K562 (cell line): ENCODE results near the gene CLCN4. TPM values are rescaled to one million over a fixed set of nuclear protein-coding genes. Genes with fewer than 3 reads are reported as not detected.

Source experiments
- ATAC-seq: fragments of 200-7000 bp; cut with Tn5 transposase; 3 replicates; pipeline ENCODE4 v1.9.1; 2020; ENCODE audit warnings: moderate library complexity
- BruUV-seq: library from RNA; stranded (reverse); fragments of 400-500 nt; replicated peaks from 2 replicates; lab custom pipeline; 2021; lab: Mats Ljungman, UMichigan
- CTCF ChIA-PET: fragments of 300-600 bp; formaldehyde crosslinking; extraction: SDS; loops from one replicate; lab custom pipeline; 2021; ENCODE audit warnings: low intra/inter-chr PET ratio; lab: Yijun Ruan, JAX
- POLR2A ChIA-PET: fragments of 300-600, 350-650 bp; sonication (Branson Sonifier 250); formaldehyde crosslinking; extraction: SDS; loops from one replicate; lab custom pipeline; 2021; ENCODE audit warnings: antibody characterized with exemption, inconsistent platforms; lab: Yijun Ruan, JAX
- DNase-seq, 4 experiments: peaks; one replicate each; pipeline versions ENCODE4 v3.0.0 to v3.0.0-alpha.2; 2011 to 2018; ENCODE audit warnings: low spot score in 3 of 4, mixed read lengths in 3 of 4; ENCODE audit errors: extremely low read depth in 1 of 4
- FAIRE-seq: peaks from 2 replicates; lab custom pipeline; 2011; peaks lifted over from hg19 to GRCh38; lab: Jason Lieb, UNC
- H2AFZ ChIP-seq: 2 replicates; pipeline ENCODE4 v1.6.0; 2011; ENCODE audit warnings: low read depth, low read length, control low read depth, inconsistent platforms
- H3K27ac ChIP-seq: fragments of 200-600 bp; 3 replicates; pipeline ENCODE4 v1.8.0; 2011; ENCODE audit warnings: low read depth, mild to moderate bottlenecking, control low read depth, inconsistent platforms, low read length, moderate library complexity, mixed read lengths; ENCODE audit errors: extremely low read depth
- H3K27me3 ChIP-seq, 2 experiments: fragments of 300-600 bp in 1 of 2; 2 replicates in 1 of 2; 3 replicates in 1 of 2; pipeline versions ENCODE4 v1.6.0 to v1.8.0; 2011; ENCODE audit warnings: inconsistent platforms in 2 of 2, low read length in 2 of 2, mild to moderate bottlenecking in 1 of 2, mixed read lengths in 1 of 2, moderate library complexity in 1 of 2; ENCODE audit not compliant: control insufficient read depth in 2 of 2, insufficient read depth in 2 of 2
- H3K36me3 ChIP-seq: fragments of 300-600 bp; 3 replicates; pipeline ENCODE4 v1.8.0; 2011; ENCODE audit warnings: mild to moderate bottlenecking, low read length, inconsistent platforms; ENCODE audit not compliant: control insufficient read depth, insufficient read depth
- H3K4me1 ChIP-seq, 2 experiments: fragments of 200-600 bp in 1 of 2; replicated peaks in 1 of 2; 2 replicates in 1 of 2; 3 replicates in 1 of 2; pipeline versions ENCODE4 v1.5.1 to v1.8.0; 2011; ENCODE audit warnings: inconsistent platforms in 2 of 2, low read length in 2 of 2, mild to moderate bottlenecking in 1 of 2, mixed read lengths in 1 of 2, moderate library complexity in 1 of 2; ENCODE audit not compliant: control insufficient read depth in 2 of 2, insufficient read depth in 2 of 2
- H3K4me2 ChIP-seq: 2 replicates; pipeline ENCODE4 v1.6.1; 2011; ENCODE audit warnings: low read length, control low read depth, inconsistent platforms, mixed read lengths; ENCODE audit not compliant: insufficient read depth
- H3K4me3 ChIP-seq: fragments of 200-600 bp; sonication (generic), shearing (Covaris generic); 2 replicates; pipeline ENCODE4 v1.5.1; 2016; ENCODE audit warnings: control low read depth, inconsistent platforms
- H3K79me2 ChIP-seq: fragments of 200-600 bp; 3 replicates; pipeline ENCODE4 v1.8.0; 2011; ENCODE audit warnings: low read length, inconsistent platforms; ENCODE audit not compliant: control insufficient read depth, insufficient read depth
- H3K9ac ChIP-seq, 2 experiments: 2 replicates each; pipeline versions ENCODE4 v1.6.0 to v1.6.1; 2011; ENCODE audit warnings: low read depth in 2 of 2, low read length in 2 of 2, control low read depth in 1 of 2, inconsistent platforms in 1 of 2, mild to moderate bottlenecking in 1 of 2, mixed read lengths in 1 of 2; ENCODE audit not compliant: insufficient read depth in 1 of 2
- H3K9me1 ChIP-seq: one replicate; pipeline ENCODE4 v1.6.0; 2011; ENCODE audit warnings: inconsistent platforms, mild to moderate bottlenecking, low read length, moderate library complexity; ENCODE audit not compliant: control insufficient read depth, insufficient read depth
- H3K9me3 ChIP-seq: replicated peaks from 2 replicates; pipeline ENCODE4 v1.5.1; 2011; ENCODE audit warnings: low read depth, low read length, inconsistent platforms; ENCODE audit not compliant: control insufficient read depth, insufficient read depth
- H4K20me1 ChIP-seq: replicated peaks from 2 replicates; pipeline ENCODE4 v1.6.1; 2011; ENCODE audit warnings: low read length, inconsistent platforms, mixed read lengths; ENCODE audit not compliant: control insufficient read depth, insufficient read depth
- E2F6 ChIP-seq, 2 experiments: IDR thresholded peaks; 2 replicates each; pipeline ENCODE4 v1.6.1; 2011; ENCODE audit warnings: borderline replicate concordance in 1 of 2, control low read depth in 1 of 2, low read depth in 1 of 2, low read length in 1 of 2, mild to moderate bottlenecking in 1 of 2, mixed read lengths in 1 of 2, moderate library complexity in 1 of 2; ENCODE audit not compliant: insufficient read depth in 1 of 2, insufficient read length in 1 of 2, poor library complexity in 1 of 2, severe bottlenecking in 1 of 2; ENCODE audit errors: extremely low read depth in 1 of 2
- FOXA1 ChIP-seq: fragments of 450-650 bp; IDR thresholded peaks from 2 replicates; pipeline ENCODE4 v1.6.1; 2016; ENCODE audit warnings: mild to moderate bottlenecking, borderline replicate concordance
- KLF16 ChIP-seq: IDR thresholded peaks from 2 replicates; pipeline ENCODE4 v1.6.1; 2016; ENCODE audit warnings: antibody characterized with exemption
- RBFOX2 ChIP-seq: fragments of 200-400 bp; formaldehyde crosslinking; IDR thresholded peaks from 2 replicates; pipeline ENCODE4 v1.6.1; 2017; ENCODE audit warnings: low read depth, mild to moderate bottlenecking, low read length, moderate library complexity
- RREB1 ChIP-seq: fragments of 250-450 bp; sonication (Bioruptor Pico); IDR thresholded peaks from 2 replicates; pipeline ENCODE4 v1.4.0; 2020
- SMARCC2 ChIP-seq: fragments of 450-650 bp; IDR thresholded peaks from 2 replicates; pipeline ENCODE4 v1.6.1; 2017; ENCODE audit warnings: antibody characterized with exemption, moderate library complexity, mild to moderate bottlenecking, low read depth
- SPI1 ChIP-seq: IDR thresholded peaks from 2 replicates; pipeline ENCODE4 v1.6.1; 2011; ENCODE audit warnings: low read depth, low read length, control low read depth, borderline replicate concordance
- TAF7 ChIP-seq: fragments of 450-650 bp; IDR thresholded peaks from 2 replicates; pipeline ENCODE4 v1.6.1; 2016; ENCODE audit warnings: missing genetic modification characterization, missing compliant biosample characterization
- TCF7 ChIP-seq: sonication (generic); IDR thresholded peaks from 2 replicates; pipeline ENCODE4 v1.6.1; 2016; ENCODE audit warnings: antibody characterized with exemption, borderline replicate concordance
- ZC3H8 ChIP-seq: fragments of 450-650 bp; IDR thresholded peaks from 2 replicates; pipeline ENCODE4 v1.6.1; 2017
- ZNF175 ChIP-seq: fragments of 200-800 bp; sonication (Bioruptor generic); IDR thresholded peaks from 2 replicates; pipeline ENCODE4 v1.6.1; 2016; ENCODE audit warnings: low read depth, mild to moderate bottlenecking, missing genetic modification characterization, missing compliant biosample characterization
- WGBS: fragments of 100-300 bp; shearing (Covaris generic); methylation state at CpG from one replicate; pipeline ENCODE4 v1.1.6; 2016; ENCODE audit warnings: low coverage, mixed read lengths; ENCODE audit not compliant: insufficient coverage; ENCODE audit errors: missing lambda C conversion rate; 5-methylcytosine and 5-hydroxymethylcytosine counted together
- in situ Hi-C: fragments of 300-500 bp; cut with MboI; formaldehyde crosslinking; loops from 4 replicates; pipeline ENCODE4 v1.15.0; 2018; ENCODE audit warnings: inconsistent platforms, mixed read lengths
- intact Hi-C: fragments of 100-400 bp; cut with micrococcal nuclease; formaldehyde crosslinking; loops from 2 replicates; pipeline ENCODE4 v1.14.2; 2022
- polyA plus RNA-seq, 8 experiments: library from polyadenylated mRNA; depleted of rRNA in 4 of 8; stranded (reverse) in 5 of 8; unstranded in 3 of 8; fragments of >200 nt; fragmentation: Nextera tagmentation in 2 of 8; fragmentation: Illumina TruSeq in 1 of 8; extraction: Ambion mirVana in 2 of 8; extraction: Trizol in 1 of 8; gene quantifications; 2 replicates each; pipeline versions ENCODE4 v1.2.1 to v1.2.3, GENCODE V29; 2011 to 2014; ENCODE audit warnings: inconsistent platforms in 1 of 8, missing spikeins in 1 of 8
- total RNA-seq, 7 experiments: library from RNA; depleted of rRNA in 6 of 7; stranded (reverse); fragments of >200 nt in 6 of 7; fragmentation: Illumina TruSeq in 2 of 7; extraction: Trizol in 2 of 7; gene quantifications; 2 replicates each; pipeline versions ENCODE4 v1.2.1 to v1.2.3, GENCODE V29; 2011 to 2021; ENCODE audit warnings: low replicate concordance in 1 of 7
- TF ChIP-seq, protein P1 (sequence below): sonication (generic); formaldehyde crosslinking; IDR thresholded peaks from 2 replicates; pipeline ENCODE4 v1.8.1; 2023; ENCODE audit warnings: mild to moderate bottlenecking, missing genetic modification reagents, moderate library complexity

The CLCN4 gene
- total and polyA plus RNA-seq, 9 of the 15 experiments (the other 6 are each of a cell fraction or from before 2014, with no cell fraction given) = 0.03 to 0.24 (median 0.10) TPM; not detected in 1

DNA sequence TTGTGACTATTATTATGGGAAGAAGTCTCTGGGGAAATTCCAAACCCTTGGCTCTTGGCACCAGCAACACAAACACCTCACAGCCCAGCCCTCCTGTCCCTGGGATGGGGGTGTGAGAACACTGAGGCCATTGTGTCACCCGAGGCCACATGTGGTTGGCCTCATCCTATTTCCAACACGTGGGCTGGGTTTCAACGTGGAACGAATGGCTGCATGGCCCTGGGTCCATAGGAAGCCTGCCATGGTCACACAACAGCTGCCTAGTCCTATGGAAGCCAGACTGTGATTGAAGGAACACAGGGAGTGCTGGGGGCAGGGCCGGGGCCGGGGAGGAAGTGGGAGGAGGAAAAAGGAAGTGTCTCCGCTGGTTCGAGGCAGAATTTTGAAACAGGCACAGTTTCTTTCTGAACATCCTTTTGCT, 10.0 kb downstream of the CLCN4 start:
- peak overlapping the region; percentile 64 for H2AFZ ChIP-seq
- peak overlapping the region; percentile 35; the same call in 1 of the 2 replicates for H3K4me2 ChIP-seq
- CTCF ChIA-PET = interaction anchor here (1.1 kb wide), 1 partner anchor 47 kb away, joined by 4 read pairs; no protein-coding TSS in a partner anchor
- H3K9ac ChIP-seq = peak overlapping the region; percentile 57 to 86; a peak in 3 of 4 replicates
- DNase-seq = no peak
- H3K27me3 ChIP-seq = no peaks in the 10 kb centered on the region; a peak in 1 of 5 replicates
- H3K36me3 ChIP-seq = no peaks in the 10 kb centered on the region
- H3K4me1 ChIP-seq = peaks cover 24 to 39% of the 10 kb centered on the region in 2 experiments
- no peaks in the 10 kb centered on the region for H3K9me3 ChIP-seq
- intact Hi-C loops = no loop called here
- no peaks in the 10 kb centered on the region for H4K20me1 ChIP-seq
- H3K79me2 ChIP-seq = no peaks in the 10 kb centered on the region
- H3K4me3 ChIP-seq = no peak overlapping the region
- no peak for FAIRE-seq
- peak; percentile 29 for ATAC-seq
- in situ Hi-C loops = no loop called here
- WGBS = 14% methylated on average over 8 of the region's 8 CpGs
- POLR2A ChIA-PET = interaction anchor here (0.6 to 1.4 kb wide), 4 partner anchors 8 to 93 kb away, joined by 3 to 4 read pairs (median 3); no protein-coding TSS in a partner anchor
- BruUV-seq = no TSS peak
- H3K9me1 ChIP-seq = peaks cover 2% of the 10 kb centered on the region
- peak overlapping the region; percentile 86 for H3K27ac ChIP-seq
- no peak for TF ChIP-seq ZC3H8
- TF ChIP-seq TAF7 = no peak
- TF ChIP-seq RBFOX2 = peak; percentile 38; the same call in 1 of the 2 replicates
- TF ChIP-seq SPI1 = peak; percentile 91
- no peak for TF ChIP-seq KLF16
- no peak for TF ChIP-seq TCF7
- TF ChIP-seq SMARCC2 = no peak
- TF ChIP-seq ZNF175 (CRISPR knock-in tag) = 0 out of 2 replicates have a peak, but pooled peaks have one; percentile 22
- TF ChIP-seq, protein P1, sequence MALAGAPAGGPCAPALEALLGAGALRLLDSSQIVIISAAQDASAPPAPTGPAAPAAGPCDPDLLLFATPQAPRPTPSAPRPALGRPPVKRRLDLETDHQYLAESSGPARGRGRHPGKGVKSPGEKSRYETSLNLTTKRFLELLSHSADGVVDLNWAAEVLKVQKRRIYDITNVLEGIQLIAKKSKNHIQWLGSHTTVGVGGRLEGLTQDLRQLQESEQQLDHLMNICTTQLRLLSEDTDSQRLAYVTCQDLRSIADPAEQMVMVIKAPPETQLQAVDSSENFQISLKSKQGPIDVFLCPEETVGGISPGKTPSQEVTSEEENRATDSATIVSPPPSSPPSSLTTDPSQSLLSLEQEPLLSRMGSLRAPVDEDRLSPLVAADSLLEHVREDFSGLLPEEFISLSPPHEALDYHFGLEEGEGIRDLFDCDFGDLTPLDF = no peak
- TF ChIP-seq E2F6 (IDR thresholded peaks at IDR 0.05; ENCODE audit: borderline replicate concordance in 1 of 2, extremely low read depth in 1 of 2, insufficient read depth in 1 of 2, insufficient read length in 1 of 2, low read depth in 1 of 2, low read length in 1 of 2, poor library complexity in 1 of 2, severe bottlenecking in 1 of 2) = peak in 1 of 2 experiments; percentile 66
- no peak for TF ChIP-seq RREB1 (CRISPR knock-in tag)
- TF ChIP-seq FOXA1 = no peak
